GM21381 (cell line): ENCODE data around the gene CT47C1.
"Not testable (repeated sequence)": the region's sequence is repeated elsewhere in the genome, so short reads cannot be mapped to it uniquely, and the experiment has no call there.

Source experiments
- ATAC-seq: cut with Tn5 transposase; IDR thresholded peaks from one replicate; pipeline ENCODE4 v1.9.1; 2021; ENCODE audit warnings: mild to moderate bottlenecking, moderate library complexity; ENCODE audit not compliant: unreplicated experiment

The CT47C1 gene

DNA sequence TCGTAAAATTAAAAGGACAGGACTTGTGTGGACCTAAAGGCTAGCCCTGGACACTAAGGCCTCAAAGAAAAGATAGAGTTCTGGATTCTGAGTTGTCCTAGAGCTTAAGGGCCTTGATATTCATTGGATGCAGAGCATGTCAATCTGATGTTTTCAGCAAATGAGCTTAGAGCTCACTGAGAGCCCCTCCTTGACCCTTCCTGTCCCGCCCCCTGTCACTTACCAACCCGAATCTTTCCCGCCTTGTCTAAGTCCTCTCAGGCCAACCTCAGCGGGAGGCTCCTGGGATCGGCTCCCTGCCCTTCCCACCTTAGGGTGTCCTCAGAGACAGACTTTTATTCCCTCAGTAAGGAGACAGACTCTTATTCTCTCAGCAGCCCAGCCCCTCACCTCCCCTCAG is at the start of gene CT47C1:
CT47C1 (plus strand) TSS at position 250 of the 400 bp plus-strand sequence. CDS start 233 bp downstream, outside the sequence.
- no peak for ATAC-seq

DNA sequence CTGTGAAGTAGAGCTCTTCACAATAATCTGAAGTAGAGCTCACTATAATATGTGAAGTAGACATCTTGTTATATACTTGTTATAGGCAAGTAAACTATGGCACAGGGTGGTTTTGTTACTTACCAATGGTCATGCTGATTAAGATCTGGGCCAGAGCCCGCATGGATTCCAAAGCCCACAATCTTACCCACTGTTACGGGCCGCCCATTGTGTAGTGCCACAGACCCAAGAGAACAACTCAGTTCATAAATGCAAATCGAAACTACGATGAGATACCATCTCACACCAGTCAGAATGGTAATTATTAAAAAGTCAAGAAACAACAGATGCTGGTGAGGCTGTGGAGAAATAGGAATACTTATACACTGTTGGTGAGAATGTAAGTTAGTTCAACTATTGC is 46.9 kb upstream of the CT47C1 start:
- no peak for ATAC-seq

DNA sequence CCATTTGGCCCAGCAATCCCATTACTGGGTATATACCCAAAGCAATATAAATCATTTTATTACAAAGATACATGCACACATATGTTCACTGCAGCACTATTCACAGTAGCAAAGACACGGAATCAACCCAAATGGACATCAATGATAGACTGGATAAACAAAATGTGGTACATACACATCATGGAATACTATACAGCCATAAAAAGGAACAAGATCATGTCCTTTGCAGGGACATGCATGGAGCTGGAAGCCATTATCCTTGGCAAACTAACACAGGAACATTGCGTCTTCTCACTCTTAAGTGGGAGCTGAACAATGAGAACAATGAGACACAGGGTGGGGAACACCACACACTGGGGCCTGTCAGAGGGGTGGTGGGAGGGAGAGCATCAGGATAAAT is 46.4 kb upstream of the CT47C1 start:
- ATAC-seq, result not testable (repeated sequence)

DNA sequence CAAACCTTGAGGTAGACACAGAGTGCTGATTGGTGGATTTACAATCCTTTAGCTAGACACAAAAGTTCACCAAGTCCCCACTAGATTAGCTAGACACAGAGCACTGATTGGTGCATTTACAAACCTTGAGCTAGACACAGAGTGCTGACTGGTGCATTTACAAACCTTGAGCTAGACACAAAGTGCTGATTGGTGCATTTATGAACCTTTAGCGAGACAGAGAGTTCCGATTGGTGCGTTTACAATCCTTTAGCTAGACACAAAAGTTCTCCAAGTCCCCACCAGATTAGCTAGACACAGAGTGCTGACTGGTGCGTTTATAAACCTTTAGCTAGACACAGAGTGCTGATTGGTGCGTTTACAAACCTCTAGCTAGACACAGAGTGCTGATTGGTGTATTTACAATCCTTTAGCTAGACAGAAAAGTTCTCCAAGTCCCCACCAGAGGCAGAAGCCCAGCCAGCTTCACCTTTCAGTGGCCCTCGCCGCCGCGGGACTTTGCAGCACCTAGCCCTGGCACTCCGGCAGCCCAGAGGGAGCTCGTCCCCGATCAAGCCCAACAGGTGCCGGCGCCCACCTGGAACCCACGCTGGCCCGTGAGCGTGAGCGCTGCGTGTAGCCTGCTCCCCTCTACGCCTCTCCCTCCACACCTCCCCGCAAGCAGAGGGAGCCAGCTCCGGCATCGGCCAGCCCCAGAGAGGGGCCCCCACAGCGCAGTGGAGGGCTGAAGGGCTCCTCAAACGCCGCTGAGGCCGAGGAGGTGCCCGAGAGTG is 44.6 kb upstream of the CT47C1 start:
- not testable (repeated sequence) for ATAC-seq

DNA sequence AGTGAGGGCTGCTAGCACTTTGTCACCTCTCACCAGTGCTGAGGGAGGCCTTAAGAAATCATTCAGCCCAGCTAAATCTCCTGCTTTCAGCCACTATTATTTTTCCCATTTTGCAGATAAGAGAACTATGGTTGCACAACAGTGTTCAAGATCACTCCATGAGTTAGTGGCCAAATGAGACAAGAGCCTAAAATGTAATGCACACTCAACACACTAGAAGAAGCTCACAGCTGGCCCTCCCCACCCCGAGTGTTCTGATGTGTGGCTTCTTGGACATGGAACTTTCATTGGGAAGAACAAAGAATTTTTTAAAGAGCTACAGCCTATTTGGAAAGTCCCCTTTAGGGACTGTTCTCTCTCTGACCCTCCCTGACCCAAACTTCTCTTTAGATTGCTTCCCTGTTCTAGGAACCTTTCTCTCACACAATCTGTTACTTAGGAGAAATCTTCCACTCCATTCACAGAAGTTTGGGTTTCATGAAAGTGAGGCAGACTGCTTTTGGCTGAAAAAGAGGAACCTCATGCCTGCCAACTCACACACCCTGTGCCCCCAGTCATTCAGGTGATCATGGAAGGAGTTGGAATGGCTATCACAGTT is 44.0 kb upstream of the CT47C1 start:
- ATAC-seq, result no peak

DNA sequence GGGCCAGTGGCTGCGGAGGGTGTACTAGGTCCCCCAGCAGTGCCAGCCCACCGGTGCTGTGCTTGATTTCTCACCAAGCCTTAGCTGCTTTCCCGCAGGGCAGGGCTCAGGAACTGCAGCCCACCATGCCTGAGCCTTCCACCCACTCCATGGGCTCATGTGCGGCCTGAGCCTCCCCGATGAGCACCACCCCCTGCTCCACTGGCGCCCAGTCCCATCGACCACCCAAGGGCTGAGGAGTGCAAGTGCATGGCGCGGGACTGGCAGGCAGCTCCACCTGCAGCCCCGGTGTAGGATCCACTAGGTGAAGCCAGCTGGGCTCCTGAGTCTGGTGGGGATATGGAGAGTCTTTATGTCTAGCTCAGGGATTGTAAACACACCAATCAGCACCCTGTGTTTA is 43.1 kb upstream of the CT47C1 start:
- not testable (repeated sequence) for ATAC-seq

DNA sequence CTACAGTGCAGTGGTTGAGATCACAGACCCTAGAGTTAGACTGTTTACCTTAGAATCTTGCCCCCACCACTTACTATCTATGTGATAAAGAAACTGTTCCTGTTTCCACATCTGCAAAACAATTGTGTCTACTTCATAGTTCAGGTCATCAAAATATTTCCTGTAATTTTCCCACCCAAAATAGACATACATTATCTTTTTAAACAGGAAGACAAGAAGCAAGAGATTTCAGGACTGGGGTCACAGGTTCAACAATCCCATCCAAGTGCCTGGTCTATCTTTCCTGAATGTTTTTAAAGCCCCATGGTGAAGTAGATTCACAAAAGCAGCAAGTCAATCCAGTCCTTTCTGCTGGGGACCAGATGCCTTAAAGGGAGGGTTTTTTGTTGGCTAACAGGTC is 41.8 kb upstream of the CT47C1 start:
- ATAC-seq, result no peak

DNA sequence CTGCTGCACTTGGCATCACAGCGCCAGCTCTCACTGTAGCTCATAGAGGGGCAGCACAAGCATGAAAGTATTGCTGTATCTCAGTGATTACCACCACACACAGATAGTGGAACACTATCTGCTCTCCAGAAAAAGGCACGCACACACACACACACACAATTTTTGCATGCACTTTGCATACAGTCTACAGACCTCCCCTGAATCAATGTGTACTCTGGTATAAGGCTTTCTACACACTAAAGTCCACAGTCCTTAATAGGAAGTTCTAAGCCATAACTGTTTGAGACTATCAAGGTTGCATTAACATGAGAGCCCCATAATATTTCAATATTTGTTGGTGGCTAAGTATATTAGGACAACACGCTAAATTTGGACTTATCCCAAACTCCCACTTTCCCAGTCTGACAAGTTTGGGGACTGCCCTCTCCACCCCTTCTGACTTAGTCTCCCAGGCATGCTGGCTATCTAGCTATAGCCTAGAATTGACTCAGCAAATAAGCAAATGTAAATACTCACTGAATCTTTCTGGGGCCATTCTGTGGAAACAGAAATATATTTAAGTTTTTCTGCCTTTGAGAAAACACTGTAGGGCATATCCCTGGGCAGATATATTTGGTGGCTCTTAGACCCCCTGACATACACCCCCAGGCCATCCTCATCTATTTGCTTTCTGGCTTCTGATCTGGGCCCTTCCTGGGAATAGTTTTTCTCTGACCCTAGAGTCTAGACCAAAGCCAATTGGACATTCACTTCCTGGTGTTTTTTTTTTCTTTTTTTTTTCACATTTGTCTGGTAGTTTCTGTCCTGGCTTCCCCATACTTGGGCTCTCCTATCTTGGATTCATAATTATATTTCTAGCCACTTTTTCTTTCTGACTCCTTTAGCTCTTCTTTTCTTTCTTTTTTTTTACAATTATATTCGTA is 36.4 kb upstream of the CT47C1 start:
- ATAC-seq, result no peak

DNA sequence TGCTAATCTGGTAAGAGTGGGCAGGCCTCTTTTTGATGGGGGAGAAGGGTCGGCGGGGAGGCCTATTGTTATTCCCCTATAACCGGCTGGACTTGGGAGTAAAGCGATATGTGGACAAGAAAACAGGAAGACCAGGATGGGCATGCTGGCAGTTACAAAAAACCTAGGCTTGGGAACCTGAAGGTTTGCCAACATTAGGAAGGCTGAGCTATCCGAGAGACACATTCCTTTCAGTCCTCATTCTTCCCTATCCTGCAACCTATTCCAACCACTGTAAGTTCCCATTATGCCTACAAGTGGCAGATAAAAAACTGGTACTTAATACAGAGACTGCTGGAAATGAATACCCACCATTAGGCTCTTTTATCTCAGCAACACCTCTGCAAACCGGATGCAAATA is 32.4 kb upstream of the CT47C1 start:
- no peak for ATAC-seq

DNA sequence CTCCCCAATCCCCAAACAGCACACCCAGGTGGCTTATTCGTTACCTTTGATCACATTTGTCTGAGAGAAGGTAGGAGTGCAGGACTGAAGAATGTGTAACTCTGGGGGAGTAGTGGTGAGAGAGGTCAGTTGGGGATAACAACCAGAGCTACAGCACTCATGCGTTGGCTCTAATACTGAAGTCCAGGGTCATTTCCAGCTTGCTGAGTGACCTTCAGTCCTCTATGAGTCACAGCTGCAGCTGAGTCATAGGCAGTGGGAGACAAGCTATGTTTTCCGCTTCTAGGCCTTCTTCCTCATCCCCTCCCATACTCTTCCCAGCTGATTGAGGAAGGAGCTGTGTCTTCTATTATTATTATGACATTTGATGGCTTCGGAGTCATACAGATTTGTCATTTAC is 31.6 kb upstream of the CT47C1 start:
- ATAC-seq, result no peak

DNA sequence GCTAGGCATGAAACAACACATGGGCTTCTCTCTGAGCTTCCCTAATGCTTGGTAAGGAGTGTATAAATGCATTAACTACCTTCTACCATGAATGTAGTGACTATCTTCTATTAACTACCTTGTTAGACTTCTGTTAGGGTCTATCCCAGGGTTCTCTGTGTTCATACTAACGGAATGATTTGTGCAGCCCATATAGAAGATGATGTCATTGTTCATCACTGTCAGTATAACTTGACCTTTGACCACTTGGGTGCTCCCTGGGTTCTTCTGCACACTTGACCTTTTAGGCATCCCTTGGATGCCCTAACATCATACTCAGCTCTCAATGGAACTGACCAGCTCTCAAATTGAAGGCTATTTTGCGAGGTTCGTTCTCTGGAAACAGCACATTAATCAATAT is 30.8 kb upstream of the CT47C1 start:
- ATAC-seq, result no peak

DNA sequence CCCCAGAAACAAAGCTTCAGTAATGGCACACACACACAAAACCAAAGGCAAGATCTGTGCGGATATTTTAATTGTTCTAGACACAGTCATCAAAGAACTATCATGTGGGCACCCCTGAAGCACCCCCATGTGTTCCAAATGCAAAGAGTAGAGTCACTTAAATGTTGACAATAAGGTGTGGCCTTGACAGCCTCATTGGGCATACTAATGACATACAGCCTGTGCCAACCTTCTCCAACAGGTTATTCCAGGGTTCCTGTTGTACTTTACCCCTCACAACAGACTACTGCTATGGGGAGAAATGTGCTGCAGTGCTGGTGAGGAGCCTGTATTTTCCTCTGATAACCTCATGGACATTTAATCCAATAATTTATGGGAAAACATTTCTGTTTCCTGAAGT is 29.8 kb upstream of the CT47C1 start:
- ATAC-seq, result no peak

DNA sequence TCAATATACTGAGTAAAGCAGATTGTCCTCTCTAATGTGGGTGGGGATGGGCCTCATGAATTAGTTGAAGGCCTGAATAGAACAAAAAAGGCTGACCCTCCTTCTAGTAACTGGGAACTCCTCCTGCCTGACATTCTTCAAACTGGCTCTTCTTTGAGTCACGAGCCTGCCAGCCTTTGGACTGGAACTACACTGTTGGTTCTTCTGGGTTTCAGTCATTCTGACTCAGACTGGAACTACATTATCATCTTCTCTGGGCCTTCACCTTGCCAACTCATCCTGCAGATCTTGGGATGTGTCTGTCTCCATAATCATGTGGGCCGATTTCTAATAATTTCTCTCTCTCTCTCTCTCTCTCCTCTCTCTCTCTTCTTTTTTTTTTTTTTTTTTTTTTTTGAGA is 26.9 kb upstream of the CT47C1 start:
- no peak for ATAC-seq

DNA sequence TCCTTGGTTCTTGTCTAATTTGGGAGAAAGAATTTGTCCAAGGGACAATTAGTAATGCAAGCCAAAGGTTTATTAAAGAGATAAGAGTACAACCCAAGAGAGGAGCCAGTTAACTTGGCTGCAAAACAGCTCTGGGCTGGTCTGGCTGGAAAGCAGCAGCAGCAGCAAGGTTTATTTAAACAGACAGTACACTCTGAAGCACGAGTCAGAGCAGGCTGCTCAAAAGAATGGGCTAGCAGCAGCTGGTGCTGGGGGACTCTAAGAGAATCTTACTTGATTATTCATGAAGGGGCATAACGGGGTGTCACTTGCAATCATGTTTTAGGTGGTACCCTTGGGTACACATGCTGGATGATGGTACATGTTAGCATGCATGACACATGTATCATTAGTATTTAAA is 17.1 kb upstream of the CT47C1 start:
- no peak for ATAC-seq

DNA sequence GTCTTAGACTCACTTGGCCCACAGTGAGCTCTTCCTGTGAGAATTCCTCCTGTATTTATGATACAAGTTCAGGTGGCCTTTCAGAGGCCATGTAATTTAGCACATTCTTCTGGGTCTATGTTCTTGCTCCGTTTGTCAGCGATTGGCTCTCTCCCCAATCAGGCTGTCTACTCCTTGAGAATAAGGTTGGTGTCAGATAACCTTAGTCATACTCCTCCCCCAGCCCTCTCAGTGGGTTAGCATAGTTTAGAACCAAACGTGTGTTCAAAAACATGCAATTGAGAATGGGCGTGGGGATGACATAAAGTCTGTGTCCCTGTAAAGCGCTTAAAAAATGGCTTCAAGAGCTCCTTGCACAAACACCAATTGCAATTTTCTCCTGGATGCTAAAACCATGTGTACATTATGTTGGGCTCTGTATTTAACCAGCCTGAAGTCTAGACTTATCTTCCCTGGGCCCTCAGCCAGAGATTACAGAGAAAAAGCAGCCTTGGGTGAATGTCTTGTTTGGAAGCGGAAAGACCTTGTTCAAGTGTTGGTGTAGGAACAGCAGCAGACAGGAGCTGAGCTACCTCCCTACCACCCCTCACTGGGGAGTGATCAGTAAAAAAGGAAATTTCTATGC is 9.9 kb upstream of the CT47C1 start:
- ATAC-seq, result no peak

DNA sequence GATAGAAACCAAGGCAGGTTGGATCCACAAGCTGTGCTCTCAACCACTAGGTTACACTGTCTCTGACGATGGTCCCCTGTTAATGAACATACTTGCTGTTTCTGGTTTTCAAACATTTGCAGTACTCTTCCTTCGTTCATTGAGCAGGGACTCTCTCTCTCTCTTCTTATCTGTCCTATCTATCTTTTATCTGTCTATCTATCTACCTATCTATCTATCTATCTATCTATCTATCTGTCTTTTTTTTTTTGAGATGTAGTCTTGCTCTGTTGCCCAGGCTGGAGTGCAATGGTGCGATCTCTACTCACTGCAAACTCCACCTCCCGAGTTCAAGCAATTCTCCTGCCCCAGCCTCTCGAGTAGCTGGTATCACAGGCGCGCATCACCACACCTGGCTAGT is 9.4 kb upstream of the CT47C1 start:
- no peak for ATAC-seq

DNA sequence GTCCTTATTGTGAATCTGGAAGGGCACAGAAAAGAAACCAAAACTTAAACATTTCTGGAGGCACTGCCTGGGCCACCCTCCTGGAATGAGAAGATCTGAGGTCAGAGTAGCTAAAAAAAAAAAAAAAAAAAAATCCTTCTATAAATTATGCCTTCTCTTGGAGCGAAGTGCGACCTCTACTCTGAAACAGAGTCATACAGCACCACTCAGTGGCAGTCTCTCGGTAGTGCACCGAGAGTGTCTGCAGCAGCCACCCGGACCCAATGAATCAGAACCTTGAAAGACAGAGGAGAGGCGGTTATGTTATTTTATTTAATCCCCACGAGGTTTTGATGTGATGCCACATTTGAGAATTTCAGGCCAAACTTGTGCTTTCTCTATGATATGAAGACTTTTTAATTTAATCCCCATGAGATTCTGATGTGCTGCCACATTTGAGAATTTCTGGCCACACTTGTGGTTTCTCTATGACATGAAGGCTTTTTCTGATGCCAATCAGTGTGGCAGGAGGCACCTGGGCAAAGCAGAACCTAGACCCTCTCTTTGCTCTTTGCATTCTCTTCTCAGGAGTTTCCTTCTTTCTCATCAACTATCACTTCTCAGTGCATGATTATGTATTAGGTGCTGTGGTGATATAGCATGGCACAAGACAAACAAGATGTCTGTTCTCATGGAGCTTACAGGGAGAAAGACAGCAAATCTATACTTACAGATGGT is 5.6 kb upstream of the CT47C1 start:
- no peak for ATAC-seq

DNA sequence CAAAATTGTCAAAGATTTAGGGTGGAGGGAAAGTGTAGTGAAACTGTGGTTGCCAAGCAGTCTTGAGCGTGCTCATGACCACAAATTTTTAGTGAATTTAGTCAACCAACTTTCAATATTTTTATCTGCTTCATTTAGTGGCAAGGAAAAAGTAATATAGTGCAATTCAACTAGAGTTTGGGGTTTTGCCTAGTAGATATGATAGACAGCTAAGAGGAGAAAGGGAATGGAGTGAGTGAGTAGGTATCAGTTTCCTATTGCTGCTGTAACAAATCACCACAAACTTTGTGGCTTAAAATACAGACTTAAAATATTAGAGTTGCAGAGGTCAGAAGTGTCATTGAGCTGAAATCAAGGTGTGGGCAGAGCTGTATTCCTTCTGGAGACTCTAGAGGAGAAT is 3.7 kb upstream of the CT47C1 start:
- ATAC-seq, result no peak

DNA sequence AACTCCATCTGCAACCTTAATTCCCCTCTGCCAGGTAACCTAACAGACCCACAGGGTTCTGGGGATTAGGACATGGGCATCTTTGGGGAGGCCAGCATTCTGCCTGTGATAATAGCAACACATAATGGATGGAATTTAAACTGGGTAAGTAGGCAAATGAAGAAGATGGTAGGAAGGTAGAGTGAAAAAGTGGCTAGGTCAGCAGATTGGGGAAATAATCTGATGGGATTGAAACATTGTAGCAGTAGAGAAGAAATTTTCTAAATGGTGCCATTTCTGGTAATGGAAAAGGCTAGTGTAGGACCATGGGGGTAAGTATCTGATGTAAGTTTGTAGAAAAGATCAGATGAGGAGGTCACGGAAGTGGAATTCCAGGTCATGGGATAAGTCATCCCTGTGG is 3.0 kb upstream of the CT47C1 start:
- no peak for ATAC-seq

DNA sequence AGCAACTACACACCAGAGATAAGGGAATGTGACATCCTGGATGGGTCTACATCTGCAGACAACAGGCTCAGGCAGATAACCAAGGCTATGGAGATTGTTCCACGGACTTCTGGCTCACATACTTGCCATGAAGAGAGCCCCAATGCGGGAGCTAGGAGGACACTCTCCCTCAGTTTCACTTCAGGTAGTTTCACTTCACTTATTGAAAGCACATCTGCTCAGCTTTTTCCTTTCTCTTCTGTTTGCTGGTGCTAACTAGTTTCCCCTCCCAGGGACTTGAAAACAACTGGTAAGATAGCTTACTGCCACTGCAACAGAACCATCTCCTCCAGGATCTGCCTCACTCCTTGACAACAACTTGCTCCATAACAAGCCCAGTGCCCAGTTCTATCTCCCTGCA is 1.4 kb upstream of the CT47C1 start:
- peak; percentile 69 for ATAC-seq
